ENCODE measurements around the gene COL17A1. TPM values are rescaled to one million over a fixed set of nuclear protein-coding genes. Genes with fewer than 3 reads are reported as not detected.

The COL17A1 gene
- total RNA-seq, 1 experiment from 2014 or later: 0.73 TPM

GRCh38 chr10:103991393-103992128 lies 94.1 kb downstream of the COL17A1 start:
- no peak overlapping the region for H3K4me3 Mint-ChIP-seq (ENCODE audit: low read depth, unreplicated experiment)
- BruUV-seq (replicated peaks): no TSS peak
- no peaks in the 10 kb centered on the region for H3K27me3 Mint-ChIP-seq (ENCODE audit: unreplicated experiment)
- peaks cover 16% of the 10 kb centered on the region for H3K36me3 Mint-ChIP-seq (ENCODE audit: insufficient read depth, unreplicated experiment)
- intact Hi-C loops (cut with micrococcal nuclease; ENCODE audit: unreplicated experiment): no loop called here
- H3K4me1 Mint-ChIP-seq (ENCODE audit: low read depth, unreplicated experiment): peaks cover 8% of the 10 kb centered on the region
- CTCF ChIA-PET: no interaction called here
- TF ChIP-seq, protein P1, sequence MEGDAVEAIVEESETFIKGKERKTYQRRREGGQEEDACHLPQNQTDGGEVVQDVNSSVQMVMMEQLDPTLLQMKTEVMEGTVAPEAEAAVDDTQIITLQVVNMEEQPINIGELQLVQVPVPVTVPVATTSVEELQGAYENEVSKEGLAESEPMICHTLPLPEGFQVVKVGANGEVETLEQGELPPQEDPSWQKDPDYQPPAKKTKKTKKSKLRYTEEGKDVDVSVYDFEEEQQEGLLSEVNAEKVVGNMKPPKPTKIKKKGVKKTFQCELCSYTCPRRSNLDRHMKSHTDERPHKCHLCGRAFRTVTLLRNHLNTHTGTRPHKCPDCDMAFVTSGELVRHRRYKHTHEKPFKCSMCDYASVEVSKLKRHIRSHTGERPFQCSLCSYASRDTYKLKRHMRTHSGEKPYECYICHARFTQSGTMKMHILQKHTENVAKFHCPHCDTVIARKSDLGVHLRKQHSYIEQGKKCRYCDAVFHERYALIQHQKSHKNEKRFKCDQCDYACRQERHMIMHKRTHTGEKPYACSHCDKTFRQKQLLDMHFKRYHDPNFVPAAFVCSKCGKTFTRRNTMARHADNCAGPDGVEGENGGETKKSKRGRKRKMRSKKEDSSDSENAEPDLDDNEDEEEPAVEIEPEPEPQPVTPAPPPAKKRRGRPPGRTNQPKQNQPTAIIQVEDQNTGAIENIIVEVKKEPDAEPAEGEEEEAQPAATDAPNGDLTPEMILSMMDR (IDR thresholded peaks at IDR 0.05; ENCODE audit: unreplicated experiment): no peak
- H3K9me3 Mint-ChIP-seq (ENCODE audit: low read depth, unreplicated experiment): no peaks in the 10 kb centered on the region
- no peak for DNase-seq
- H3K27ac Mint-ChIP-seq (ENCODE audit: unreplicated experiment): no peak overlapping the region

DNA sequence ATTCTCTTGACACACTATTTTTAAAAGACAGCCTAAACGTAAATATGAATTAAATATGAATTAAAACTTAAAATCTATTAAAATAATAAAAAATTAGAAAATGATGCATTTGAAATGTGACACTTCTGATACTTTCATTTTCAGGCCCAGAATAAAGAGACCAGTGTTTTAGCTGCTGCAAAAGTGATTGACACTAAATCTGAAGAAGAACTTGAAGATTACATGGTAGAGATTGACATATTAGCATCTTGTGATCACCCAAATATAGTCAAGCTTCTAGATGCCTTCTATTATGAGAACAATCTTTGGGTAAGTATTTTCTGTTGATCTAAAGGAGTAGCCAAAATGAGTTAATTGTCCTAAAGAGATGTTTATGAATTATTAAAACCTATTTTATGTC lies 95.1 kb downstream of the COL17A1 start:
- no TSS peak for BruUV-seq (replicated peaks)
- Mint-ChIP-seq H3K4me3 (ENCODE audit: low read depth, unreplicated experiment) (no peak overlapping the region), H3K4me1 (ENCODE audit: low read depth, unreplicated experiment) (peaks cover 8% of the 10 kb centered on the region), H3K9me3 (ENCODE audit: low read depth, unreplicated experiment) (no peaks in the 10 kb centered on the region), H3K27ac (ENCODE audit: unreplicated experiment) (no peak overlapping the region), H3K36me3 (ENCODE audit: insufficient read depth, unreplicated experiment) (peaks cover 12% of the 10 kb centered on the region), H3K27me3 (ENCODE audit: unreplicated experiment) (no peaks in the 10 kb centered on the region)
- TF ChIP-seq, protein P1 (IDR thresholded peaks at IDR 0.05; ENCODE audit: unreplicated experiment): no peak
- DNase-seq: no peak
- CTCF ChIA-PET: no interaction called here
- intact Hi-C loops (cut with micrococcal nuclease; ENCODE audit: unreplicated experiment): no loop called here

- no peak for DNase-seq
- TF ChIP-seq, protein P1 (IDR thresholded peaks at IDR 0.05; ENCODE audit: unreplicated experiment): no peak
- no TSS peak for BruUV-seq (replicated peaks)
- Mint-ChIP-seq H3K36me3 (ENCODE audit: insufficient read depth, unreplicated experiment) (peaks cover 12% of the 10 kb centered on the region), H3K9me3 (ENCODE audit: low read depth, unreplicated experiment) (no peaks in the 10 kb centered on the region), H3K27ac (ENCODE audit: unreplicated experiment) (no peak overlapping the region), H3K4me1 (ENCODE audit: low read depth, unreplicated experiment) (peaks cover 8% of the 10 kb centered on the region), H3K27me3 (ENCODE audit: unreplicated experiment) (no peaks in the 10 kb centered on the region), H3K4me3 (ENCODE audit: low read depth, unreplicated experiment) (no peak overlapping the region)
- CTCF ChIA-PET: no interaction called here
- intact Hi-C loops (cut with micrococcal nuclease; ENCODE audit: unreplicated experiment): no loop called here
Measured at GRCh38 chr10:103990121-103990520, 95.6 kb downstream of the COL17A1 start.

DNA sequence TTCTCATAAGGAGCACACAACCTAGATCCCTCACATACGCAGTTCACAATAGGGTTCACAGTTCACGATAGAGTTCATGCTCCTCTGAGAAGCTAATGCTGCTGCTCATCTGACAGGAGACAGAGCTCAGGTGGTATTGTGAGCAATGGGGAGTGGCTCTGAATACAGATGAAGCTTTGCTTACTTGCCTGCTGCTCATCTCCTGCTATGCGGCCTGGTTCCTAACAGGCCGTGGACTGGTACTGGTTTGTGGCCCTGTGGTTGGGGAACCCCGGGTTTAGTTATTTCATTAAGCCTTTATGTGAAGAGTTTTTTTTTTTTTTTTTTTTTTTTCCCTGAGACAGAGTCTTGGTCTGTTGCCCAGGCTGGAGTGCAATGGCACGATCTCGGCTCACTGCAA lies 99.3 kb downstream of the COL17A1 start:
- TF ChIP-seq, protein P1 (IDR thresholded peaks at IDR 0.05; ENCODE audit: unreplicated experiment): no peak
- peaks cover 23% of the 10 kb centered on the region for H3K4me1 Mint-ChIP-seq (ENCODE audit: low read depth, unreplicated experiment)
- H3K9me3 Mint-ChIP-seq (ENCODE audit: low read depth, unreplicated experiment): no peaks in the 10 kb centered on the region
- no peak overlapping the region for H3K27ac Mint-ChIP-seq (ENCODE audit: unreplicated experiment)
- CTCF ChIA-PET: interaction anchor here (1.3 kb wide), 1 partner anchor 96 kb away, joined by 11 read pairs; no protein-coding TSS in a partner anchor
- BruUV-seq (replicated peaks): no TSS peak
- DNase-seq: no peak
- H3K27me3 Mint-ChIP-seq (ENCODE audit: unreplicated experiment): no peaks in the 10 kb centered on the region
- H3K4me3 Mint-ChIP-seq (ENCODE audit: low read depth, unreplicated experiment): no peak overlapping the region
- H3K36me3 Mint-ChIP-seq (ENCODE audit: insufficient read depth, unreplicated experiment): no peaks in the 10 kb centered on the region
- intact Hi-C loops (cut with micrococcal nuclease; ENCODE audit: unreplicated experiment): no loop called here

Data from Calu3 (cell line).